Measurements from ENCODE around the gene CDH6. TPM values are rescaled to one million over a fixed set of nuclear protein-coding genes. Genes with fewer than 3 reads are reported as not detected.

CDH6 gene
- total RNA-seq, 2 donors from 2014 or later: 3.2 to 15.9 TPM

DNA sequence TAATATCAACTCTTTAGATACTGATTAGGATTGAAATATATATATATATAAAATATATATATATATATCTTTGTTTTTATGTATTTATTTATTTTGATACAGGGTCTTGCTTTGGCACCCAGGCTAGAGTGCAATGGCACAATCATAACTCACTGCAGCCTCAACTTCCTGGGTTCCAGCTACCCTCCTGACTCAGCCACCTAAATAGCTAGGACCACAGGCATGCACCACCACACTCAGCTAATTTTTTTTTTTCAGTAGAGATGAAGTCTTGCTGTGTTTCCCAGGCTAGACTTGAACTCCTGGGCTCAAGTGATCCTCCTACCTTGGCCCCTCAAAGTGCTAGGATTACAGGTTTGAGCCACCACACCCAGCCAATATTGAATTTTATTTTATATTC is 20.6 kb upstream of the CDH6 start:
- Histone ChIP-seq H3K4me1 (ENCODE audit: control insufficient read depth in 1 of 2, low read depth in 2 of 2) (no peaks in the 10 kb centered on the region), H3K36me3 (no peaks in the 10 kb centered on the region), H3K4me3 (no peak overlapping the region), H3K9me3 (no peaks in the 10 kb centered on the region), H3K27ac (no peak overlapping the region), H3K27me3 (replicated peaks; ENCODE audit: insufficient read depth) (no peaks in the 10 kb centered on the region)
- DNase-seq (ENCODE audit: low spot score) (no peak), ATAC-seq (ENCODE audit: insufficient number of reproducible peaks, low FRiP score, low read depth) (no peak)
- TF ChIP-seq CTCF (IDR thresholded peaks at IDR 0.05): no peak

GRCh38 chr5:31173614-31174013 is 19.9 kb upstream of the CDH6 start:
- H3K4me3 ChIP-seq: no peak overlapping the region
- no peaks in the 10 kb centered on the region for H3K27me3 ChIP-seq (replicated peaks; ENCODE audit: insufficient read depth)
- no peak for TF ChIP-seq CTCF (IDR thresholded peaks at IDR 0.05)
- DNase-seq (ENCODE audit: low spot score) (no peak), ATAC-seq (ENCODE audit: insufficient number of reproducible peaks, low FRiP score, low read depth) (no peak)
- no peaks in the 10 kb centered on the region for H3K4me1 ChIP-seq (ENCODE audit: control insufficient read depth in 1 of 2, low read depth in 2 of 2)
- H3K27ac ChIP-seq: no peak overlapping the region
- H3K36me3 ChIP-seq: no peaks in the 10 kb centered on the region
- H3K9me3 ChIP-seq: no peaks in the 10 kb centered on the region

GRCh38 chr5:31181376-31181987 is 12.0 kb upstream of the CDH6 start:
- Histone ChIP-seq H3K4me1 (ENCODE audit: control insufficient read depth in 1 of 2, low read depth in 2 of 2) (no peaks in the 10 kb centered on the region), H3K27me3 (replicated peaks; ENCODE audit: insufficient read depth) (no peaks in the 10 kb centered on the region), H3K27ac (no peak overlapping the region), H3K9me3 (no peaks in the 10 kb centered on the region), H3K36me3 (no peaks in the 10 kb centered on the region), H3K4me3 (no peak overlapping the region)
- DNase-seq (ENCODE audit: low spot score) (no peak), ATAC-seq (ENCODE audit: insufficient number of reproducible peaks, low FRiP score, low read depth) (no peak)
- no peak for TF ChIP-seq CTCF (IDR thresholded peaks at IDR 0.05)

DNA sequence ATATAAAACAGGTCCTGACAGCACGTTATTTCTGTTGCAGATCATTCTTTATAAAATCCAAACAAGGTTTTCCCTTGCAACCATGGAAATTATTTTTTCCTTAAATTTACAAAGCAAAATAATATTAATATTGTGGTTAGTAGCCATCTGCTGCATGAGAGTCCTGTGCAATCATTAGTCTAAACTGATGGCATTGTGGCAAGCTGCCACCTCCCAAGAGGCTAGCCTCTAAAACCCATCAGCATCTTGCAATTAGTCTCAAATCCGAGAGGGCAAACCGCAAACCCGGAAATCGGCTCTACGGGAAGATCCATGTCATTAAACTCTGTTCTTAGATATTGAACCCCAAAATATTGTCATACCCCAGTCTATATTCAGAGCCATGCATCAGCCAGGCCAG is 11.3 kb upstream of the CDH6 start:
- no peak for TF ChIP-seq CTCF (IDR thresholded peaks at IDR 0.05)
- no peaks in the 10 kb centered on the region for H3K36me3 ChIP-seq
- DNase-seq (ENCODE audit: low spot score) (no peak), ATAC-seq (ENCODE audit: insufficient number of reproducible peaks, low FRiP score, low read depth) (no peak)
- no peaks in the 10 kb centered on the region for H3K9me3 ChIP-seq
- no peak overlapping the region for H3K4me3 ChIP-seq
- no peaks in the 10 kb centered on the region for H3K27me3 ChIP-seq (replicated peaks; ENCODE audit: insufficient read depth)
- H3K27ac ChIP-seq: no peak overlapping the region
- H3K4me1 ChIP-seq (ENCODE audit: control insufficient read depth in 1 of 2, low read depth in 2 of 2): no peaks in the 10 kb centered on the region

GRCh38 chr5:31185951-31186350 is 7.5 kb upstream of the CDH6 start:
- H3K4me3 ChIP-seq: no peak overlapping the region
- TF ChIP-seq CTCF (IDR thresholded peaks at IDR 0.05): no peak
- no peaks in the 10 kb centered on the region for H3K27me3 ChIP-seq (replicated peaks; ENCODE audit: insufficient read depth)
- H3K4me1 ChIP-seq (ENCODE audit: control insufficient read depth in 1 of 2, low read depth in 2 of 2): no peaks in the 10 kb centered on the region
- DNase-seq (ENCODE audit: low spot score): no peak
- H3K9me3 ChIP-seq: no peaks in the 10 kb centered on the region
- H3K27ac ChIP-seq: no peak overlapping the region
- H3K36me3 ChIP-seq: no peaks in the 10 kb centered on the region
- no peak for ATAC-seq (ENCODE audit: insufficient number of reproducible peaks, low FRiP score, low read depth)

Measured in thoracic aorta (tissue), 2 donors.